NT2/D1 (cell line): Measurements from ENCODE around the gene TMEM232.

Experiments
- DNase-seq: peaks from one replicate; pipeline ENCODE4 v3.0.0-alpha.2; 2011; ENCODE audit warnings: low read depth, low spot score
- H3K27me3 ChIP-seq: 2 replicates; pipeline ENCODE4 v1.6.0; 2011; ENCODE audit warnings: mild to moderate bottlenecking; ENCODE audit not compliant: insufficient read length, insufficient read depth
- H3K36me3 ChIP-seq: 2 replicates; pipeline ENCODE4 v1.6.1; 2011; ENCODE audit warnings: mild to moderate bottlenecking, low read length, mixed read lengths; ENCODE audit not compliant: insufficient read depth, insufficient read length
- H3K4me1 ChIP-seq: 2 replicates; pipeline ENCODE4 v1.5.1; 2011; ENCODE audit not compliant: insufficient read depth, insufficient read length
- H3K4me3 ChIP-seq: 2 replicates; pipeline ENCODE4 v1.5.1; 2011; ENCODE audit warnings: low read depth; ENCODE audit not compliant: insufficient read length
- H3K9ac ChIP-seq: 2 replicates; pipeline ENCODE4 v1.6.0; 2011; ENCODE audit warnings: low read depth; ENCODE audit not compliant: insufficient read length
- H3K9me3 ChIP-seq: 2 replicates; pipeline ENCODE4 v1.5.1; 2011; ENCODE audit warnings: mild to moderate bottlenecking, low read length; ENCODE audit not compliant: insufficient read depth
- SUZ12 ChIP-seq: IDR thresholded peaks from 2 replicates; pipeline ENCODE4 v1.6.1; 2011; ENCODE audit not compliant: insufficient read length, insufficient read depth; ENCODE audit errors: extremely low read depth
- YY1 ChIP-seq: IDR thresholded peaks from 2 replicates; pipeline ENCODE4 v1.6.1; 2011; ENCODE audit not compliant: insufficient read length, insufficient read depth
- ZNF274 ChIP-seq: IDR thresholded peaks from 2 replicates; pipeline ENCODE4 v1.6.1; 2011; ENCODE audit warnings: mild to moderate bottlenecking, low read depth, low read length

The TMEM232 gene

DNA sequence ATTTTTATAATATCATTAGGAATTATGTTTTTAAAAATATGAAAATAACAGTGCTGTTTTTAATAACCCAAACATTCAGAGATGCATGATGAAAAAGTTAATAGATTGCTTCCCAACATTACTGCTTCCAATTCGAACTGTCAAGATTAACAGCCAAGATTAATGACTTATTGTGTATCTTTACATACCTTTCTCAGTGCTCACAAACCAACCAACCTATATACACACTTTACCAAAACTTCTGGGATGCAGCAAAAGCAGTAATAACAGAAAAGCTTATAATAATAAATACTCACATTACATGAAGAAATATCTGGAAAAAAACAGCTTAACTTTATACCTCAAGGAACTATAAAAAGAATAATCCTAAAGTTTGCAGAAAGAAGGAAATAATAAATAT is 82.1 kb downstream of the TMEM232 start:
- TF ChIP-seq SUZ12, result no peak
- no peak for TF ChIP-seq ZNF274
- TF ChIP-seq YY1, result no peak
- DNase-seq, result no peak
- no peaks in the 10 kb centered on the region for H3K27me3 ChIP-seq
- no peaks in the 10 kb centered on the region for H3K36me3 ChIP-seq
- no peak overlapping the region for H3K9ac ChIP-seq
- H3K9me3 ChIP-seq, result no peaks in the 10 kb centered on the region
- no peaks in the 10 kb centered on the region for H3K4me1 ChIP-seq
- no peak overlapping the region for H3K4me3 ChIP-seq

GRCh38 chr5:110638970-110639902 is 87.2 kb downstream of the TMEM232 start:
- H3K4me3 ChIP-seq, result no peak overlapping the region
- no peaks in the 10 kb centered on the region for H3K36me3 ChIP-seq
- H3K4me1 ChIP-seq, result no peaks in the 10 kb centered on the region
- H3K27me3 ChIP-seq, result no peaks in the 10 kb centered on the region
- no peak overlapping the region for H3K9ac ChIP-seq
- TF ChIP-seq SUZ12, result no peak
- TF ChIP-seq ZNF274, result no peak
- no peak for TF ChIP-seq YY1
- no peak for DNase-seq
- no peaks in the 10 kb centered on the region for H3K9me3 ChIP-seq

DNA sequence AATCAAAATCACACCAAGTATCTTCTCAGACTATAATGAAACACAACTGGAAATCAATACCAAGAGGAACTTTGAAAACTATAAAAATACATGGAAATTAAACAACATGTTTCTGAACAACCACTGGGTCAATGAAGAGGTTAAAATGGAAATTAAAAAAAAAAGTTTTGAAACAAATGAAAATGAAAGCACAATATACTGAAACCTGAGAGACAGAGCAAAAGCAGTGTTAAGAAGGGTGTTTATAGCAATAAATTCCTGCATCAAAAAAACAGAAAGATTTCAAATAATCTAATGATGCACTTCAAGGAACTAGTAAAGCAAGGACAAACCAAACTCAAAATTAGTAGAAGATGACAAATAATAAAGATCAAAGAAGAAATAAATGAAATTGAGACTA is 92.0 kb downstream of the TMEM232 start:
- H3K9ac ChIP-seq, result no peak overlapping the region
- H3K9me3 ChIP-seq, result no peaks in the 10 kb centered on the region
- H3K4me1 ChIP-seq, result no peaks in the 10 kb centered on the region
- TF ChIP-seq ZNF274 (no peak), YY1 (no peak), SUZ12 (no peak)
- no peaks in the 10 kb centered on the region for H3K27me3 ChIP-seq
- DNase-seq, result no peak
- no peaks in the 10 kb centered on the region for H3K36me3 ChIP-seq
- H3K4me3 ChIP-seq, result no peak overlapping the region

GRCh38 chr5:110631236-110631635 is 95.2 kb downstream of the TMEM232 start:
- TF ChIP-seq SUZ12 (no peak), YY1 (no peak), ZNF274 (no peak)
- H3K9me3 ChIP-seq, result no peaks in the 10 kb centered on the region
- no peak for DNase-seq
- no peaks in the 10 kb centered on the region for H3K27me3 ChIP-seq
- no peak overlapping the region for H3K4me3 ChIP-seq
- no peak overlapping the region for H3K9ac ChIP-seq
- no peaks in the 10 kb centered on the region for H3K36me3 ChIP-seq
- H3K4me1 ChIP-seq, result no peaks in the 10 kb centered on the region

DNA sequence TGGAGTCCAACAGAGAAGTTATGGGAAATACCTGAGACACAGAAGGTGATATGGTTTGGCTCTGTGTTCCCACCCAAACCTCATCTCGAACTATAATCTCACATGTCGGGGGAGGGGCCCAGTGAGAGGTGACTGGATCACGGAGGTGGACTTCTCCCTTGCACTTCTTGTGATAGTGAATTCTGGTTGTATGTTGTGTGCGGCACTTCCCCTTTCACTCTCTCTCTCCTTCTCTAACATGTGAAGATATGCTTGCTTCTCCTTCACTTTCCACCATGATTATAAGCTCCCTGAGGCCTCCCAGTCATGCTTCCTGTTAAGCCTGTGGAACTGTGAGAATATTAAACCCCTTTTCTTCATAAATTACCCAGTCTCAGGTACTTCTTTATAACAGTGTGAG is 96.1 kb downstream of the TMEM232 start:
- DNase-seq, result no peak
- Histone ChIP-seq H3K9me3 (no peaks in the 10 kb centered on the region), H3K27me3 (no peaks in the 10 kb centered on the region), H3K9ac (no peak overlapping the region), H3K4me3 (no peak overlapping the region), H3K36me3 (no peaks in the 10 kb centered on the region), H3K4me1 (no peaks in the 10 kb centered on the region)
- no peak for TF ChIP-seq SUZ12
- no peak for TF ChIP-seq YY1
- no peak for TF ChIP-seq ZNF274

GRCh38 chr5:110625376-110625999 is 101.0 kb downstream of the TMEM232 start:
- Histone ChIP-seq H3K27me3 (no peaks in the 10 kb centered on the region), H3K4me1 (no peaks in the 10 kb centered on the region), H3K36me3 (no peaks in the 10 kb centered on the region), H3K9ac (no peak overlapping the region), H3K4me3 (no peak overlapping the region), H3K9me3 (no peaks in the 10 kb centered on the region)
- no peak for DNase-seq
- TF ChIP-seq ZNF274 (no peak), SUZ12 (no peak), YY1 (no peak)

DNA sequence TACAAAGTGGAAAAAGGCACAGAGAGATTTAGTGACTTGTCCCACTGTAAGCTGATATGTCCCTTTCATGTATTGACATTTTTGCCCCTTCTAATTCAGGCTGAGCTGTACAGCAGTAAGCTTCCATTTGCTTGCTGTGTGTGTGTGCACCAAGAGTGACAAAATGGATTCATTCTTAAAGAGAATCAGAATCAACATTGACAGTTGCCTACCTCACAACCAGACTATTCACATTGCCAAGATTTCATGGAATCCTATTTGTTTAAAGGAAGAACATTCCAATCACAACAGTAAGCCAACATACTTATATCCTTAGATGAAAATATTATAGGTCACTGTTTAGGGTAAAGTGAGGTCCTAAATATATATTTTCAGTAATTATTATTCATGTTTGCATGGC is 102.6 kb downstream of the TMEM232 start:
- Histone ChIP-seq H3K4me3 (no peak overlapping the region), H3K9ac (no peak overlapping the region), H3K9me3 (no peaks in the 10 kb centered on the region), H3K4me1 (no peaks in the 10 kb centered on the region), H3K27me3 (no peaks in the 10 kb centered on the region), H3K36me3 (no peaks in the 10 kb centered on the region)
- DNase-seq, result no peak
- TF ChIP-seq YY1 (no peak), SUZ12 (no peak), ZNF274 (no peak)
